Smooth muscle cell of the brain vasculature (primary cell): Measurements from ENCODE around the gene OSBPL5.
"Not testable (repeated sequence)": the region's sequence is repeated elsewhere in the genome, so short reads cannot be mapped to it uniquely, and the experiment has no call there.

ENCODE experiments used
- DNase-seq: peaks from one replicate; pipeline ENCODE4 v3.0.0-alpha.2; 2012; ENCODE audit warnings: low read depth, low spot score

Gene OSBPL5

DNA sequence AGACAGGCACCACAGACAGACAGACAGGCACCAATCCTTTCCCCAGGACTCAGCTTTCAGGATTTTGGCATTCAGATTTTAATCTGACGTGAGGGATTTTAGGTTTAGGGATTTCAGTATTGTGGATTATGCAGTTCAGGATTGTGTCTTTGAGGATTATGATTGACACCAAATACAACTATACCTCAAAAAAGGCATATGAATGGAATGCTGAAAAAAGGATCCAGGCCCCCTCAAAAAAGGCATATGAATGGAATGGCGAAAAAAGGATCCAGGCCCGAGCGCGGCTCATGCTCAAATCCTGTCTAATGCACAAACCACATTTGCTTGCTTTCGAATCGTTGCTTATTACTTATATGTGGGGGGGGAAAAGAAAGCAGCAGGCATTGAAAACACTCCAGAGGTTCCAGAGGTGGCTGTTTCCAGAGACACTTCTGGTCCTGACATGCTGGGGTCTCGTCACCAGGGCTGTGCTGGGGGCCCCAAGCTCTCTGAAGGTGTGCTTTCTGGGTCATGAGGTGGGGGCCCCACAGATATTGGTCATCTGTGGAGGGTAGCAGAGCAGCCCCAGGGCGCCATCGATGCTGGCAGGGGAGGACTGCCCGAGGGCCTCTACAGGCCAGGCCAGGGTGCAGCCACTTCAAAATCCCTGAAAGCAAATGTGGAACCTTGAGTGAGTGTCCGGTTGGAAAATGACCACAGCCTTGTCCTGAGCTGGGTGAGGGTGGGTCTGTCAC, 16.8 kb upstream of the OSBPL5 start:
- DNase-seq = no peak

DNA sequence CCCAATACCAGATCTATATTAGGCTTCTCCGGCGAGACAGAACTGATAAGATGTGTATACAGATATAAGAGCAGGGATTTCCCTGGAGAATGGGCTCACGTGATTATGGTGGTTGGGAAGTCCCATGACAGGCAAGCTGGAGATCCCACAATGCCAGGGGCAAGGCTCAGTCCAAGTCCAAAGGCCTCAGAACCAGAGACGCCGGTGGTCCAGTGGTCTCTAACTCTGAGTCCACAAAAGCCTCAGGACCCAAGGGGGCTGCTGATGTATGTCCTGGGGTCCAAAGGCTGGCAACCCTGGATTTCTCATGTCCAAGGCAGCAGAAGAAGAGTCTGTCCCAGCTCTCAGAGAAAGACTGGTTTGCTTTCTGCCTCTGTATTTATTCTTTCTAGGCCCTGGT, 15.8 kb upstream of the OSBPL5 start:
- no peak for DNase-seq

GRCh38 chr11:3178349-3178748, 13.2 kb upstream of the OSBPL5 start:
- DNase-seq = no peak

- no peak for DNase-seq
Observed at GRCh38 chr11:3177931-3178330, 12.8 kb upstream of the OSBPL5 start.

GRCh38 chr11:3176487-3176886, 11.4 kb upstream of the OSBPL5 start:
- DNase-seq = no peak

DNA sequence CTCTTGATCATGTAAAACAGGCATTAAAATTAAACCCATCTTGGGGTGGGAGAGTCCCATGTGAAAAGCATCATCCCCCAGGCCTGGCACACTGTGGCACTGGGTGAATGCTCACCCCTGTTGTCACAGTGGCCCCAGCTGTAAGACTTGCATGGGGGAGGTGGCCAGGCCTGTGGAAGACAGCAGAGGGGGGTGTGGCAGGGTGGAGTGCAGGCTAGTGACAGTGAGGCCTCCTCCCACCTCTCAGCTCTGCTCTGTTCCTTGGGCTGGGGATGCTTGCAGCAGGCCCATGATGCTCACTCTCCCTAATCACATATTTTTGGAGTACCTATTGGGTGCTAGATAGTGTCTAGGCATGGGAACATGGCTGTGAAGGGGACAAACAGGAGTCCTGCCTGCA, 10.1 kb upstream of the OSBPL5 start:
- no peak for DNase-seq

DNA sequence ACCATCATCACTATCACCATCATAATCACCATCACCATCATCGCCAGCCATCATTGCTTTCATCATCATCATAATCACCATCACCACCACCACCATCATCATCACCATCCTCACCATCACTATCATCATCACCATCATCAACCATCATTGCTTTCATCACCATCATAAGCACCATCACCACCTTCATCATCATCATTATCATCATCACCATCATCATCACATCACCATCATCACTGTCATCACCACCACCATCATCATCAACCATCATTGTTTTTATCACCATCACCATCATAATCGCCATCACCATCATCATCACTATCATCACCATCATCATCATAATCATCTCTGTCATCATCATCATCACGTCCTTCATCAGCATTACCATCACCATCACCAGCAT, 9.3 kb upstream of the OSBPL5 start:
- DNase-seq = no peak

DNA sequence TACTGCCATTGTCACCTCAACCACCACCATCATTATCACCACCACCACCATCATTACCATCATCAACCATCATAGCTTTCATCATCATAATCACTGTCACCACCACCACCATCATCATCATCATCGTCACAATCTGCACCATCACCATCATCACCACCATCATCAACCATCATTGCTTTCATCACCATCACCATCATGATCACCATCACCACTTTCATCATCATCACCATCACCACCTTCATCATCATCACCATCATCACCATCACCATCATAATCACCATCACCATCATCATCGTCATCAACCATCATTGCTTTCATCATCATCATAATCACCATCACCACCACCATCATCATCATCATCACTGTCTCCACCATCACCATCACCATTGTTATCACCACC, 8.7 kb upstream of the OSBPL5 start:
- DNase-seq = no peak

GRCh38 chr11:3171931-3172560, 6.9 kb upstream of the OSBPL5 start:
- no peak for DNase-seq

DNA sequence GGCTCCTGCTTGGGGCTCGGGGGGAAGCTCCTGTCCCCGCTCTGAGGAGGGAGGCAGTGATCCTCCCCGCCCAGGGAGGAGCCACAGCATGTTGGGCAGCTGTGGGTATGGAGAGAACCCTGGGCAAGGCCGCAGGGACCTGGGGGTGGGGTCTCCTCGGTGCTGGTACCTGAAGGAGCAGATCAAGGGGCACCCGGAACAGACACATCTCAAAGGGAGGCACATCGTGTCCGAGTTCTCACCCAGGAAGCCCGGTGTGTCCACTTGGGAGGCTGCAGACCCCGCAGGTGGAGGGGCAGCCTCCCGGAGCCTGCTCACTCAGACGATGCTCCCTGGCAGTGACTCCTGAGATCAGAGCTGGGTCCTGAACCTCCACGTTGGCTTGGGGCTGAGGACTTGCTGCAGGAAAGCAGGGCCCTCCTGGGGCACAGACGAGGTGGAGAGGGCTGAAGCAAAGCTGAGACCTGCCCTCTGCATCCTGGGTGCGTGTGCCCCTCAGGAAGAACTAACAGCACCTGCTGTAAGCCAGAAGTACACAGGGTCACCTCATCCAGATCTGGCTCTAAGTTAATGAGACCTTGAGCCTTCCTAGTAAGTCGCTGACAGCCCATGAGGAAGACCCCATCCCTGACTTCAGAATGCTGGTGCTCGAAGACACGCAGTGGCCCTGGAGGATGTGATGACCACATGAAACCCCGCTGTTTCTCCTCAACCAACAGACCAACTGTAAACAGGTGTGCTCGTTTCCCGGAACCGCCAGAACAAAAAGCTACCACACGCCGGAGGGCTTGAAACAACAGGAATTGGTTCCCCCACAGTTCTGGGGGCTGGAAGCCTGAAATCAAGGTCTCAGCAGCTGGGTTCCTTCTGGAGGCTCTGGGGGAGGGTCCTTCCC, 5.9 kb upstream of the OSBPL5 start:
- no peak for DNase-seq

- DNase-seq = no peak
Observed at GRCh38 chr11:3170044-3170755, 5.1 kb upstream of the OSBPL5 start.

- no peak for DNase-seq
Observed at GRCh38 chr11:3169255-3170043, 4.3 kb upstream of the OSBPL5 start.

DNA sequence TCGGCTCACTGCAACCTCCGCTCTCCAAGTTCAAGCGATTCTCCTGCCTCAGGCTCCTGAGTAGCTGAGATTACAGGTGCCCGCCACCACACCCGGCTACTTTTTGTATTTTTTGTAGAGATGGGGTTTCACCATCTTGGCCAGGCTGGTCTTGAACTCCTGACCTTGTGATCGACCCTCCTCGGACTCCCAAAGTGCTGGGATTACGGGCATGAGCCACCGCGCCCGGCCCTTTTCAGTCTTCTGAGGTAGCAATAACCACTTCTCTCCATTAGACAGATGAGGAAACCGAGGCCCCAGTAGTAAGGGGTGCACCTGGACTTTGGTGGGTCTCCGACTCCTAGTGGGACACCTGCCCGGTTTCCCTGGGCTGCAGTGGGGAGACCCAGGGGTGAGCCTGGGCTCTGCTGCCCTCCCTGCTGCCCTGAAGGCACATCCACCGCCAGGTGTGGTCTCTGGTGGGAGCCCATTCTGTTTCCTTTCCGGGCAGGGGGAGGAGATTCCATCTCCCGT, 3.7 kb upstream of the OSBPL5 start:
- not testable (repeated sequence) for DNase-seq

DNA sequence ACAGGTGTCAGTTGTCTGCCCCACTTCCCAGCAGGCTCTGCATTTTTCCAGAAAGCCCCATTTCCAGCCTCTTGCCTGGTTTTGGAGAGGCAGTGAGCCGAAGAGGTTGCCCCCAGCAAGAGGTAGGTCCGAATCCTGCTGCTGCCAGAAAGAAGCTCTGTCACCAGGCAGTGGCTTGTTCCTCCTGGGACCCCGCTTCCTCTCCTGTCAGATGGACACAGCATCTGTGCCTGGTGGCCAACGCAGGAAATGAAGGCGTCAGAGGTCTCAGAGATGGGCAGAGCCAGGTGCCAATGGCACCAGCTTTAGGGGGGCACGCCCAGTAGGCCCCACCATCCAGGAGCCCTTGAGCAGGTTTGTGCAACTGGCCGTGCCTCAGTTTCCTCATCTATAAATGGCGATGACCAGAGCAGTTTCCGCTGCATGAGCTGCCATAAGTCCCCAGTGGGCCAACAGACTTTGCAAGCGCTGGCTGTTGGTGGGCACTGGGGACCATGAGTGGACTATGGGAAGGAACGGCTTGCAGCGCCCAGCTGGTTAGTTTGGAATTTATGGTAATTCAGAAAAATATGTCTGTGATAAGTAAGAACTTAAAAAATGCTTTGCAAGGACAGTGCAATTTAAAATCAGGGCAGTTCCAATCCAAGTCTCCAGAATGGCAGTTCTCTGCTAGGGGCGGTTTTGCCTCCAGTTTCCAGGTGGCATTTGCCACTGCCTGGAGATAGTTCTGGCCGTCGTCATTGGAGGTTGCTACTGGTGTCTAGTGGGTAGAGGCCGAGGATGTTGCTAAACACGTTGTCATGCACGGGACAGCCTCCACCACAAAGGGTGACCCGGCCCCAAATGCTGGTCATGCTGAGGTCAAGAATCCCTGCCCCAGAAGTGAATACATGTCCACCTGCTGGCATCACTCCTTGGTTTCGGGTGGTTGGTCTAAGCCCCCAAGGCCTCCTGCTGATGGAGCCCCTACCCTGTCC, 2.3 kb upstream of the OSBPL5 start:
- DNase-seq = no peak

GRCh38 chr11:3166268-3167142, 1.4 kb upstream of the OSBPL5 start:
- DNase-seq = no peak

- DNase-seq = no peak
Observed at GRCh38 chr11:3165916-3166267, 782 bp upstream of the OSBPL5 start.

- no peak for DNase-seq
Observed at GRCh38 chr11:3164552-3165151, 458 bp downstream of the OSBPL5 start.

GRCh38 chr11:3164138-3164551, 965 bp downstream of the OSBPL5 start:
- DNase-seq = no peak
